Right renal cortex interstitium (tissue), 3 donors: Measurements from ENCODE around the gene FAHD2B. TPM values are rescaled to one million over a fixed set of nuclear protein-coding genes. Genes with fewer than 3 reads are reported as not detected.
A peak's percentile ranks its signal among the peaks of the same experiment; 100 is the strongest.
"Not testable (repeated sequence)": the region's sequence is repeated elsewhere in the genome, so short reads cannot be mapped to it uniquely, and the experiment has no call there.

Experiments
- DNase-seq, 3 donors: peaks; one replicate each; pipeline ENCODE4 v3.0.0-alpha.2; 2013; ENCODE audit warnings: low read depth in 3 of 3, low spot score in 2 of 3
- polyA plus RNA-seq, 3 donors: library from polyadenylated mRNA; unstranded; fragments of 120-200 nt; gene quantifications; one replicate each; pipeline ENCODE4 v1.2.1, GENCODE V29; 2013; ENCODE audit not compliant: insufficient read length in 3 of 3

FAHD2B gene, protein sequence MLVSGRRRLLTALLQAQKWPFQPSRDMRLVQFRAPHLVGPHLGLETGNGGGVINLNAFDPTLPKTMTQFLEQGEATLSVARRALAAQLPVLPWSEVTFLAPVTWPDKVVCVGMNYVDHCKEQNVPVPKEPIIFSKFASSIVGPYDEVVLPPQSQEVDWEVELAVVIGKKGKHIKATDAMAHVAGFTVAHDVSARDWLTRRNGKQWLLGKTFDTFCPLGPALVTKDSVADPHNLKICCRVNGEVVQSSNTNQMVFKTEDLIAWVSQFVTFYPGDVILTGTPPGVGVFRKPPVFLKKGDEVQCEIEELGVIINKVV
- 10 to 100 TPM; 21.5 to 22.0 (median 21.5) TPM for polyA plus RNA-seq

DNA sequence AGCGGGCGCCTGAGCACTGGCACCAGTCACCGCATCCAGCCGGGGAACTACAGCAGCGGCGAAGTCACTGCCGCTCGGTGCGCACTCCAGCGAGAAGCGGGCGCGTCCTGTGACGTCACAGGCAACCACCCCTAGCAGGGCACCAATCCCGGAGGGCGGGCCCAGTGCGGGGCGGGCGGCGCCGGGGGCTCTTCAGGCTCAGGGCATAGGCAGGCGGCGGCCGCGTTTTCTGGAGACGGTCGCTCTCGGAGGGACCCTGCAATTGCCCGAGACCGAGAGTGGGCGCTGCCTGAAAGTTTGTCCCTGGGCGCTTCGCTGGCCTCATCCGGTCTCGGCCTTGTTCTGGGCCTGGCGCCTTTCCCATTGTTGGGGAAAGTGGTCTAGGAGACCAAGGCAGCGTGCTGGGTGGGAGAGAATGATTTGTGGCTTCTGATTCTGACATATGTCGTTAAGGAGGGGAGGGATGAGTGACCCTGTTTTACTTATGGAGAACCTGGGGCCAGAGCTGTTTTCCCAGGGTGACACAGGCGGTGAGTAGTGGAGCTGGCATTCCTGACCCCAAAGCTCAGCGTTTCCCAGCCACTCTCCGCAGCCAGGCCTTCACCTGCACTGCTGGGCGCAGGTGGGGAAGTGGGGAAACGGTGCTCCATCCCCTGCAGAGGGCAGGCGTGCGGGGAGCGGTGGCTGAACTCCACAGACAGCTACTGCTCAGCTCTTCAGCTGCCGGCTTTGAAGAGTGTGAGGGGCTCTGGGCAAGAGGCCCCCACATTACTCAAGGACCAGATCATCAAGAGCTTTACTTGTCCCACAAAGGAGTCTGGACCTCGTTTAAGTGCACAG lies at the start of gene FAHD2B:
Gene FAHD2B (minus strand): TSS at position 111 of the 840 bp plus-strand sequence. CDS start 3,176 bp downstream, outside the sequence.
- peak; percentile 27 to 50 (median 47) for DNase-seq

DNA sequence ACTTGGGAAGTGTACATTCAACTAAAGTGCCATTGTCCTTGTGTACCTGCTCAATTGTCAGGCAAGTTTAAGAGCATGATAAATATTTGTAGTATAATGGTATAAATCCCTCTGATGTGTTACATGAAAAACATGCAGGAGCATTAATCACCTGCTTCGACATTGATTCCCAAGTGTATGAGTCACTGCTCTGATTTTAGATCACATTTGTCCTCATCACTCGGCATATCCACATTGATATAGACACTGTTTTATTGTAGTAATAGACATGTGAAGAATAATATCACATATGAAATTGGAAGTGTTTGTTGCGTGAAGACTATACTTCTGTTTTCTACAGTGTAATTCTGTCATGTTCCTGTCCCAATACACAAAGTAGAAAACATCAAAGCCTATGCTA lies 49.3 kb upstream of the FAHD2B start:
- not testable (repeated sequence) for DNase-seq

DNA sequence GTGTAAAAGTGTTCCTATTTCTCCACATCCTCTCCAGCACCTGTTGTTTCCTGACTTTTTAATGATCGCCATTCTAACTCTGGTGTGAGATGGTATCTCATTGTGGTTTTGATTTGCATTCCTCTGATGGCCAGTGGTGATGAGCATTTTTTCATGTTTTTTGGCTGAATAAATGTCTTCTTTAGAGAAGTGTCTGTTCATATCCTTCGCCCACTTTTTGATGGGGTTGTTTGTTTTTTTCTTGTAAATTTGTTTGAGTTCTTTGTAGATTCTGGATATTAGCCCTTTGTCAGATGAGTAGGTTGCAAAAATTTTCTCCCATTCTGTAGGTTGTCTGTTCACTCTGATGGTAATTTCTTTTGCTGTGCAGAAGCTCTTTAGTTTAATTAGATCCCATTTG lies 34.4 kb upstream of the FAHD2B start:
- not testable (repeated sequence) for DNase-seq

DNA sequence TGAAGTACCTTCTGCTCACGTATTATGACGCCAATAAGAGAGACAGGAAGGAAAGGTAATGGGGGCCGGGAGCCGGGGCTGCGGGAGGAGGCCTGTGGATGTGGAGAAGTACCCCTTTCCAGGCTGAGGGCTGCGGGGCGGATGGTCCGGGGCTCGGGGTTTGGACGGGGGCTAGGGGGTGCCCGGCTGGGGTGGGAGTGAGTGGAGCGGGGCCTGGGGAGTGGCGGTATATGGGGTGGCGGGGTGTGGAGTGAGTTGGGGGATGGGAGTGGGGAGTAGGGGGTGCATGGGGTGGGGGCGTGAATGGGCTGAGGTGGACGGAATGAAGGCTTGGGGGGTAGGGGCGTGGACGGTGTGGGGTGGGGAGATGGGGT lies 19.2 kb upstream of the FAHD2B start:
- DNase-seq: not testable (repeated sequence)

DNA sequence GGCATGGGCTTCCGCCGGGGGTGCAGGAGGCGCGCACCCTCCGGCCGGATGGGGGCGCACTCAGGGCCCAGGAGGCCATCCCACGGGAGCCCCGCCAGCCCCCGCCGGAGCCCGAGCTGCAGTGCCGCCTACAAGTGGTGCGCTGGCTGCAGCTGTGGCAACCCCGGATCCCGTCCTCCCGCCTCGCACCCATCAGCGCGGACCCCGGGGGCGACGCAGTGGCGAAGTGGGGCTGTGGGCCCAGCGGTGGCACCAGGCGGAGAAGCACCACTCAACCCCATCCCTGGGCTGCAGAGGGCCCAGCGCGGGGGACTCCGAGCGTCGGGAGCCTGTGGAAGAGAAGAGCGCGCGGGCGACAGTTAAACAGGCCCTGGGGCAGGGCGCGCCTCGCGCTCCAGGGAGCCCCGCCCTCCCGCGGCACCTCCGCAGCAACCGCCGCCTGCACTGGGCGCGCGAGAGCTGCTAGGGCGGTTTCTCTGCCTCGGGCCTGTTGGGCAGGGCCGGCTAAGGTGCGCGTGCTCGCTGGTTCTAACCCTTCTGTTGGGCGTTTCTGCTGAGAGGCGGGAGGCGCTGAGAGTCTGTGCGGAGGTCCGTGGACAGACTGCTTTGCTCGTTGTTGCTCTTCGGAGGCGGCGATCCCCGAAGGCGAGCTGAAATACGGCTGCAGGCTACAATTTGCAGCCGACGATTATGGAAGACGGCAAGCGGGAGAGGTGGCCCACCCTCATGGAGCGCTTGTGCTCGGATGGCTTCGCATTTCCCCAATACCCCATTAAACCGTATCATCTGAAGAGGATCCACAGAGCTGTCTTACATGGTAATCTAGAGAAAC lies 18.6 kb upstream of the FAHD2B start, which contains the start of gene ANKRD36:
Gene ANKRD36 (plus strand): TSS at position 104 of the 832 bp plus-strand sequence. CDS start 587 bp downstream, at position 691.
- DNase-seq: peak; percentile 33 to 68 (median 42)

DNA sequence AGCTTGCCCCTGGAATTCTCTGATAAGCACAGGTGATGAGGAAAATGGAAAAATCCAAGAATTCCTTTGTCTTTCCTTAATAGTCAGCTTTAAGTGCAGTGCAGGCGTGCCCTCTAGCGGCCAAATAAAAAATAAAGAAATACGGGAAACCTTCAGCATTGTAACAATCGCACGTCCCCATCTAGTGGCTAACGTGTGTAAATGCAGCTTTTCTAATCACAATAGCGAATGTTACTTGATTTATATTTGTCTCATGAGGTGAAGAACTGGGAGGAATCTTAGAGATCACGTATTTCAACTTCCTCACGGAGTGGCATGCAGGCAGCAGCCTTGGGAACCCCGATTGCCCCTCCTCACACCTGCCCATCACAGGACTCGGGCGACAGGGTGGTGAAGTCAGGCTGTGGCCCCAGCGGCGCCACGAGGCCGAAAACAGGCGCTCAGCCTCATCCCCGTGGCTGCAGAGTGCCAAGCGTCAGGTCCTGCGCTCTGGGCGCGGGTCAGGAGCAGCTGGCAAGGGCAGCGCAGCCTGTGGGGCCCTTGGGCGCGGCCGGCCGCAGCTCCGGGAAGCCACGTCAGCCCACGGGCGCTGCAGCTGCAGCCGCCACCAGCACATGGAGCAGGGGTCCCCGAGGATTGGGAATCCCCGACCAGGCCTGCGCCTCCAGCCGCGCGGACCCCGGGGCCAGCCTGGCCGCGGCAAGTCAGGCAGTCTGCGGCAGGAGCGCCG lies 17.8 kb upstream of the FAHD2B start:
- peak in 2 of 3 donors; percentile 23 to 27 for DNase-seq

DNA sequence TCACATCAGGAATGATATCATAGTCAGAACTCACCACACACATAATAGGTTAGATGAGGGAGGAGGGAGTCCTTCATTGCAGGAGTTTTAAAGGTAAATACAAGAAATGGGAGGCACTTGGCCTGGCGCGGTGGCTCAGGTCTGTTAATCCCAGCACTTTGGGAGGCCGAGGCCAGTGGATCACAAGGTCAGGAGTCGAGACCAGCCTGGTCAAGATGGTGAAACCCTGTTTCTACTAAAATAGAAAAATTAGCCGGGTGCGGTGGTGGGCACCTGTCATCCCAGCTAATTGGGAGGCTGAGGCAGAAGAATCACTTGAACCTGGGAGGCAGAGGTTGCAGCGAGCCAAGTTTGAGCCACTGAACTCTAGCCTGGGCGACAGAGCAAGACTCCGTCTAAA lies 16.6 kb upstream of the FAHD2B start:
- DNase-seq: not testable (repeated sequence)

DNA sequence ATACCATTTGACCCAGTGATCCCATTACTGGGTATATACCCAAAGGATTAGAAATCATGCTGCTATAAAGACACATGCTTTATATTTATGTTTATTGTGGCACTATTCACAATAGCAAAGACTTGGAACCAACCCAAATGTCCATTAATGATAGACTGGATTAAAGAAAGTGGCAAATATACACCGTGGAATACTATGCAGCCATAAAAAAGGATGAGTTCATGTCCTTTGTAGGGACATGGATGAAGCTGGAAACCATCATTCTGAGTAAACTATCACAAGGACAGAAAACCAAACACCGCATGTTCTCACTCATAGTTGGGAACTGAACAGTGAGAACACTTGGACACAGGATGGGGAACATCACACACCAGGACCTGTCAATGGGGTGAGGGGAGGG lies 12.2 kb upstream of the FAHD2B start:
- not testable (repeated sequence) for DNase-seq

DNA sequence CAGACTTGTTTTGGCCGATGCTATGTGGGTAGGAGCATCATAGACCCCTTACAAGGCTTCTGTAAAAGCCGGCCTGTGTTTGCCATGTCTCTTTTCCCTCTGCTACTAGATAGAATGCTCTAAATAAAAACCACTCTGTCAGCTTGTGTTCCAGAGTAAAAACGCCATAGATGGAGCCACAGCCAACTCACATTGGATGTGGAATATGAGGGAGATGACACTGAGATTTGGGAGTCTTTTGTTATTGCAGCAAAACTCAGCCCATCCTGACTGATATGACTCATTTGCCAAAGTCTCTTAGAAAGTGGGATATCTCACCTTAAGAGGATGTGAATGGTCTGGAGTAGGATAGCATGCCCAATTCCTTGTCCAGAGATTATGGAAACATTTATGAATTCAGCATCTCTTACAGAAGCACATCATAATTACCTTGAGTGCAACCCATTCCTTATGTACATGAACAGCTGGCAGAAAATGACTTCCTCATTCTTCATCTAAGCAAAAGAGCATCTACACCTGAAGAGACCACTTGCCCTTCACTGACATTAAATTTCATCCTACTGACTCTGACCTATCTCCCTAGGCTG lies 4.2 kb upstream of the FAHD2B start:
- not testable (repeated sequence) for DNase-seq

DNA sequence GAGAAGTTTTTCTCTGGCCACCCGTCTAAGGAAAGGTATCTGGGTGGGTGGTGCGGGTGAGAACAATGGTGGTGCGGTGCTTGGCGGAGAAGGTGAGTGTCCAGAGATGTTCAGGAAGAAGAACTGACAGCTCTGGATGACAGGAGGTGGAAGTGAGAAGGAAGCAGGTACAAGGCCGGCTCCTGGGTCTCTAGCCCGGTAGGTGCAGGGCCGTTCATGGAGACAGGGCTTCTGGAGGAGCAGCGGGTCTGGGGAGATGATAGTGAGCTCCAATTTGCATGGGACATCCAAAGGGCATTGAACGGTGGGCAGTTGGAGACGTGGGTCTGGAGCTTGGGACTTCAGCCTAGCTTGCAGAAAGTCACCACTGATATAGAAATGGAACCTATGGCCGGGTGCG lies 979 bp upstream of the FAHD2B start:
- no peak for DNase-seq

DNA sequence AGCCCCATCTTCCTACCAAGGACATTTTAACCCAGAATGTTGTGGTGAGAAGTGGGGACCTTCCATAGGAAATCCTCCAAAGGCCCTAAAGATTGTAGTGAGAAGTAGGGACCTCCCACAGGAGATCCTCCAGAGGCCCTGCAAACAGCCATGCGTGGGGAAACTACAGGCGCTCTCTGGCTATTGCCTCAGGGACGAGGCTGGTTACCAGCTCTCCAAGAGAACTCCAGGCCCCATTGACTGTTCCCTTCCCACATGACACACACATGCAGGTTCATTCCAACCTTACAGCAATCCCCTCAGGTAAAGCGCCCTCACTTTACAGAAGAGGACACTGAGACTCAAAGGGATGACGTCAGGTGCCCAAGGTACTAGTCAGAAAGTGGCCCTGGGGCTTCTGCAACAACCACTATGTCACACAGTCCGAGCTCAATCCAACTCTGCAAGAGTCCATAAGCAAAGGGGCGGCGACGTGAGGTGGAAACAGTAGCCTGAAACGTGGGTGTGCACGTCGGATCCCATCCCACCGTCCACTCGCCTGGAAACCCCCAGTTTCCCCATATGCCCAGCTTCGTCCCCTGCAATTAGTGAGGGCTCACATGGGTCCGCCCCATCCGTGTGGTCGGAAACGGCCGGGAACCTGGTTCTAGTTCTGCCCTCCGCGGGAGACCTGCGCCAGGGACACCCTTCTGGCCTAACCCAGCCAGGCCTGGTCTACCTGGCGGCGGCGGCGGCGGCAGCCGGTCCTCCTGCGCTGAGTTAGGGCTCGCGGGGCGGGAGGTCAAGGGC lies 505 bp downstream of the FAHD2B start:
- peak in 1 of 3 donors; percentile 0 for DNase-seq

DNA sequence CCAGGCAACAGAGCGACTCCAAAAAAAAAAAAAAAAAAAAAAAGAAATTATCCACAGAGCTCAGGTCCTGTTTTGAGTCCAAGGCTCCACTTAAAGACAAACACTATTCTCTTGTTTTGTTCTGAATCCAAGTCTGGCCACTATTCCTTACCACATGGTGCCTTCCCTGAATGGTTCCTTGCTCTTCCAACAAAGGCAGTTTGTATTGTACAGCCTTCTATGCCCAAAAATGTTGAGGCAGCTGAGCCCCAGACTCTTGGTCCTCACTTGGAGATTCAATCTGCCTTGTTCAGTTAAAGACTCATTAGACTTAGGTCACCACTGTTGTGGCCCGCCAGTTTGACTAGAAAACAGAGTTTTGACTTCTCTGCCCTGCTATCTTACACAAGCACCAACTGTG lies 1.7 kb downstream of the FAHD2B start:
- DNase-seq: not testable (repeated sequence)

DNA sequence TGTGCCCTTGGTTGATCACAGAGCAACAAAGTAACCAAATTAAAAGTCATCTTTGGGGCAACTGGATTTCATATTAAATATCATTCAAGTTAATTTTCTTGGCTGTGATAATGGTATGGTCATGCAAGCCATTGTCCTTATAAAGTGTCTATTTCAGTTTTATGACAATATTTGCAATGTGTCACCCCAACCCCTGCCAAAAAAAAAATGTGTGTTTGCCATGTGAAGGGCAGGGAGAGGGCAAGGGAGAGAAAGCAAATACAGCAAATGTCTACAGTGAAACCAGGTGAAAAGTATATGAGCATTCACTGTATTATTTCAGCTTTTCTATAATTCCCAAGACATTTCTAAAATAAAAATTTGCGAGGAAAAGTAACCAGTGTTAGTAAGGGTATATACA lies 6.0 kb downstream of the FAHD2B start:
- DNase-seq: not testable (repeated sequence)

DNA sequence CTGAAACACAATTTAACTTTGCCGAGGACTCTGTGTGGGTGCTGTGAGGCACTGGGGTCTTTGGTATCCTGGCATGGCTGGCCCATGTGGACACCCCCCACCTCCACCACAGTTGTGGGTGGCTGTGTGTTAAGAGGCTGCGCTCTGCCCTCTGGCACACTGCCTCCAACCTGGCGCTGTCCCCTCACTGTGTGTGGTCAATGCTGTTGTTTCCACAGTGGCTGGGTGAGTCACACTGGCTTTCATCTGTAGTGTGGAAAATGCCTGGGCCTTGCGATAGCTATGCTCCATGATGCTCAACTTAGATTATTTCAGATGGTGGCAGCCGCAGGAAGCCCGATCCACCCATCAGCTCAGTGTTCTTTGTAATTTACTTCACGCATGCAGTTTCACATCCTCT lies 9.6 kb downstream of the FAHD2B start:
- DNase-seq: not testable (repeated sequence)

DNA sequence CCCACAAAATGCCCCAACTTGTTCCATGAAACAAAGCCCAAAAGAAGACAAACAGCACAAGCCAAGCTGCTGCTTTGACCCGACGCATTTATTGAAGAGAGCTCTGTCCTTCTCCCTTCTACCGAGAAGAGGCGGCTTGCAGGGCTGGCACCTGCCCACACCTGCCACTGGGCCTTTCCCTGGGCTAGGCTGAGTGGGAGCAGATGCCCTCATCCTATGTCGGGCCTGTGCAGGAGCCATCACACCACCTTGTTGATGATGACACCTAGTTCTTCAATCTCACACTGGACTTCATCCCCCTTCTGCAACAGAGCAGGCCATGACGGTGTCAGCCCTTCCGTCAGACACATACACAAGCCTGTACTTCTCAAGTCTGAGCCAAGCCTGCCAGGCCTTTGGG lies 11.2 kb downstream of the FAHD2B start:
- DNase-seq: not testable (repeated sequence)

DNA sequence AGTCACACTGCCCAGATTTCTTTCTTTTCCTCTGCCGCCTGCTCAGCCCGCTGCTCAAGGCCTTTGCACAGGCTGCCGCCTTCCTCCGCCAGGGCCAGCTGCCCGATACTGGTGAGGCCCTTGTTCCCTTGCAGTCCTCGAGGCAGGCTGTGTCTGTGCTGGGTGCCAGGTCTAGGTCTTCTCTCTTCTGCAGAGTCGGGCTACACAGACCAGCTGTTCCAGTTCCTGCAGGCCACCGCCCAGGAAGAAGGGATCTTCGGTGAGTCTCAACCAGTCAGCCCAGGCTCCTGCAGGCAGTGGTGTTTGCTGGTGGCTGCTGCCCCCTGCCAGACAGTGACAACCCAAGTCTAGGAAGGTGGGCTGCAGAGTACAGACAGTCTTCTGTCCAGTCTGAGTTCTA lies 12.5 kb downstream of the FAHD2B start:
- not testable (repeated sequence) for DNase-seq

DNA sequence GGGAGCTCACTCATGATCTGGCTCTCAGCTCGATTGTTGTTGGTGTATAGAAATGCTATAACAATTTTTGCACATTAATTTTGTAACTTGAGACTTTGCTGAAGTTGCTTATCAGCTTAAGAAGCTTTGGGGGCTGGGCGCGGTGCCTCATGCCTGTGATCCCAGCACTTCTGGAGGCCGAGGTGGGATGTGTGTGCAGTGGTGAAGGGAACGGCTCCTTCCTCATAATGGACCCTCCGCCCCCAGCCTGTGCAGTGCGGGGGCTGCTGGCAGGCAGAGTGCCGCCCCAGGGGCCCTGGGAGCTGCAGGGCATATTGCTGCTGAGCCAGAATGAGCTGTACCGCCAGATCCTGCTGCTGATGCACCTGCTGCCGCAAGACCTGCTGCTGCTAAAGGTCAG lies 13.8 kb downstream of the FAHD2B start:
- DNase-seq: not testable (repeated sequence)

DNA sequence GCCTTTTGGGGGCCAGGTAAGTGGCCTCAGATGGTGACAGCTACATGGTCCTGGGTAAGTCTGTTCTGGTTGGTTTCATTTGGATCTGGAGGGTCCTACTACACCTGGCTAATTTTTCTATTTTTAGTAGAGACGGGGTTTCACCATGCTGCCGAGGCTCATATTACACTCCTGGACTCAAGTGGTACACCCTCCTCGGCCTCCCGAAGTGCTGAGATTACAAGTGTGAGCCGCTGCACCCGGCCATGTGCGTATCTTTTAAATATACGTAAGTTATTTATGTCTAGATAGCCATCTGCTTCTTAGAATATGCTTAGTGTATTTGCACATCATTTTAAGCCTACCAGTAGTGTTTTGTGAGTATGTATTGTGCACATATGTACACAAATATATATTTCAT lies 17.5 kb downstream of the FAHD2B start:
- DNase-seq: not testable (repeated sequence)

DNA sequence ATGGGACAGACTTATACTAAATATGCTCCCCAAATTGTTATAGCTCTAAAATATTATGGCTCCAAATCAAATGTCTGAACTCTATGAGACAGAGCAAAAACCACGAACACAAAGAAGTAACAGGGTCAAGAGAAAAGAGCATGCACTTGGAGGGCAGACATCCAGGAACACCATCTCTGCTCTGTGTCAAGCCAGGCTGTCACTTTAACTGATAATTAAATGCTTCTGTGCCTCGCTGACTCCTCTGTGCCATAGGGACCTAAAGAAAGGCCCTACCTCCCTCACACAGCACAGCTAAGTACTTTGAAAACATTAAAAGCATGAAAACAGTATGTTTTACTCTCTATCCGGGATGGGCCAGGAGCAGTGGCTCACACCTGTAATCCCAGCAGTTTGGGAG lies 23.8 kb downstream of the FAHD2B start:
- not testable (repeated sequence) for DNase-seq
